ENCODE data around the gene CLCA2. TPM values are rescaled to one million over a fixed set of nuclear protein-coding genes. Genes with fewer than 3 reads are reported as not detected.

CLCA2 gene
- total and polyA plus RNA-seq, 10 donors: 0.02 to 0.06 TPM; not detected in 8

Other genes with a start within 250 kb of the CLCA2 start
- 100 to 1,000 TPM in 1 of 7 donors, 10 to 100 TPM in 6; 57.3 to 132 (median 87.5) TPM for gene ODF2L, start 27.8 kb upstream of the CLCA2 start, total RNA-seq
- gene ODF2L, start 27.8 kb upstream of the CLCA2 start, polyA plus RNA-seq: 100 to 1,000 TPM in 2 of 3 donors, 10 to 100 TPM in 1; 39.1 to 123 (median 114) TPM
- not detected for gene CLCA1, start 44.8 kb downstream of the CLCA2 start, total RNA-seq
- gene CLCA1, start 44.8 kb downstream of the CLCA2 start, polyA plus RNA-seq: under 1 TPM in 1 of 3 donors, not detected in 2; 0.13 TPM
- gene CLCA4, start 122.9 kb downstream of the CLCA2 start, total RNA-seq: under 1 TPM in 1 of 7 donors, not detected in 6; 0.10 TPM
- gene CLCA4, start 122.9 kb downstream of the CLCA2 start, polyA plus RNA-seq: under 1 TPM; 0.03 to 0.22 (median 0.09) TPM